GM23248 (cell line): ENCODE data around the gene ARHGAP19.

Experiments used
- EZH2 ChIP-seq: fragments of 200-600 bp; sonication (generic); IDR thresholded peaks from 2 replicates; pipeline ENCODE4 v1.6.1; 2018; ENCODE audit warnings: antibody characterized with exemption, mild to moderate bottlenecking; ENCODE audit not compliant: insufficient read depth, poor library complexity, severe bottlenecking
- EZH2phosphoT487 ChIP-seq: fragments of 200-600 bp; sonication (generic); IDR thresholded peaks from 2 replicates; pipeline ENCODE4 v1.6.1; 2018; ENCODE audit warnings: antibody characterized with exemption, moderate library complexity, mild to moderate bottlenecking, low read depth; ENCODE audit not compliant: insufficient read depth

DNA sequence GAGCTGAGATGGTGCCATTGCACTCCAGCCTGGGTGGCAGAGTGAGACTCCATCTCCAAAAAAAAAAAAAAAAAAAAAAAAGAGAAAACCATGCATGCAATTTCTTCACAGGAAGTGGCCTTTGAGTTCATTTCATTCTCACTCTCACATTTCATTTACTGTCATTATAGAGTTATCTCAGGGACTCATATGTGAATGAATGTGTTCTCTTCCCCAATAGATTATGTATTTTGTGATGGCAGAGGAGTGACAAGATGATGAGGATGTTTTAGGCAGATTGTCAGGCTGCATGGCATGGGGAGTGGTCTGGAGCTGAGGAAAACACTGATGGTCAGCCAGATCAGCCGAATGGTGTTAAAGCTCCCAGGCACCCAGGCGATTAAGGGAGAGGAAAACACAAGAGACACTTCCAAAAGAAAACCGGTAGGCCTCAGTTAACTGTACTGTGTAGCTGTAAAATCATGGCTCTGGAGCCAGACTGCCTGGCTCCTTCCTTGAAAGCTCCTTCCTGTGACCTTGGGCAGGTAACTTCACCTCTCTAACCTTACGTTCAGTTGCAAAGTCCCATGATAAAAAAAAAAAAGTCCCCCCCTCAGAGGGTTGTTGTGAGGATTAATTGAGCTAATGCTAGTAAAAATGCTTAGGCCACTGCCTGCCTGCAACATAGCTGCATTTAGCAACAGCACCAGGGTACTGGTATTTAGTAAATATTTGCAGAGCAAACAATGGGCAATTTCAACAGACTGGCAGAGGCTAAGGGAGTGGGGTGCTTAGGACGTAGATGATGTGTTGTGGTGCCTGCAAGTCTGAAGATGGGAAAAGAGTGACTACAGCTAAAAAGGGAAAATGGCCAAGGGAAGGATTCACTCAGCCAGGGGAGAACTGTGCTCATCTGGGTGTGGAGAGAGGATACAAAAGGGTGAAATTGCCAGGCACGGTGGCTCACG is 35.2 kb upstream of the ARHGAP19 start:
- TF ChIP-seq EZH2phosphoT487 (no peak), EZH2 (no peak)
